Panc1 (cell line): ENCODE data around the gene PHF14.

ENCODE experiments used
- CTCF ChIP-seq: fragments of 450-650 bp; IDR thresholded peaks from 2 replicates; pipeline ENCODE4 v1.5.1; 2017; ENCODE audit warnings: mild to moderate bottlenecking
- POLR2AphosphoS5 ChIP-seq: IDR thresholded peaks from 2 replicates; pipeline ENCODE4 v1.6.1; 2012; ENCODE audit warnings: mild to moderate bottlenecking, low read depth, low read length, moderate library complexity
- REST ChIP-seq, 2 experiments: IDR thresholded peaks; 2 replicates each; pipeline ENCODE4 v1.6.1; 2011 to 2012; ENCODE audit warnings: low read depth in 2 of 2, control low read depth in 1 of 2, low read length in 1 of 2, mild to moderate bottlenecking in 1 of 2, moderate library complexity in 1 of 2; ENCODE audit not compliant: insufficient read depth in 1 of 2
- SIN3A ChIP-seq: IDR thresholded peaks from 2 replicates; pipeline ENCODE4 v1.6.1; 2012; ENCODE audit warnings: low read depth, mild to moderate bottlenecking, low read length, moderate library complexity, borderline replicate concordance; ENCODE audit not compliant: insufficient read depth

GRCh38 chr7:11195502-11195901 lies 221.8 kb downstream of the PHF14 start:
- TF ChIP-seq CTCF (no peak), SIN3A (no peak), POLR2AphosphoS5 (no peak), REST (IDR thresholded peaks at IDR 0.05; ENCODE audit: insufficient read depth in 1 of 2, low read depth in 2 of 2, low read length in 1 of 2) (no peak)
